ENCODE results near the gene OGT.

The OGT gene

GRCh38 chrX:71532753-71533425, at the start of gene OGT (continued):
- peak; percentile 87 for TF ChIP-seq ZNF629 (tag by site-specific recombination; IDR thresholded peaks at IDR 0.05)
- TF ChIP-seq ZNF132 (tag by site-specific recombination; IDR thresholded peaks at IDR 0.05; ENCODE audit: borderline replicate concordance): no peak
- no peak for TF ChIP-seq ZNF658 (tag by site-specific recombination; IDR thresholded peaks at IDR 0.05)
- TF ChIP-seq REPIN1 (tag by site-specific recombination; IDR thresholded peaks at IDR 0.05; ENCODE audit: low read depth): 0 out of 2 replicates have a peak, but pooled peaks have one; percentile 19
- peak; percentile 58; the same call in 1 of the 2 replicates for TF ChIP-seq FEZF1 (tag by site-specific recombination; IDR thresholded peaks at IDR 0.05)
- TF ChIP-seq ZNF157 (tag by site-specific recombination; IDR thresholded peaks at IDR 0.05): no peak
- no peak for TF ChIP-seq ZNF677 (tag by site-specific recombination; IDR thresholded peaks at IDR 0.05)
- TF ChIP-seq ZNF221 (tag by site-specific recombination; IDR thresholded peaks at IDR 0.05; ENCODE audit: borderline replicate concordance): no peak
- peak; percentile 73; the same call in 1 of the 2 replicates for TF ChIP-seq OVOL3 (tag by site-specific recombination; IDR thresholded peaks at IDR 0.05)
- no peak for TF ChIP-seq ZNF701 (tag by site-specific recombination; IDR thresholded peaks at IDR 0.05)
- 0 out of 2 replicates have a peak, but pooled peaks have one; percentile 12 for TF ChIP-seq ZNF121 (tag by site-specific recombination; IDR thresholded peaks at IDR 0.05)
- peak; percentile 57 for TF ChIP-seq ZBTB26 (tag by site-specific recombination; optimal IDR thresholded peaks at IDR 0.05)
- no peak for TF ChIP-seq ZNF148 (tag by site-specific recombination; IDR thresholded peaks at IDR 0.05; ENCODE audit: borderline replicate concordance)
- TF ChIP-seq ZNF335 (tag by site-specific recombination; conservative IDR thresholded peaks at IDR 0.05): peak; percentile 56
- TF ChIP-seq ZNF112 (tag by site-specific recombination; IDR thresholded peaks at IDR 0.05): no peak
- no peak for TF ChIP-seq ZIC2 (tag by site-specific recombination; IDR thresholded peaks at IDR 0.05)
- 0 out of 2 replicates have a peak, but pooled peaks have one; percentile 39 for TF ChIP-seq ZNF513 (tag by site-specific recombination; IDR thresholded peaks at IDR 0.05)
- no peak for TF ChIP-seq ZFP41 (tag by site-specific recombination; IDR thresholded peaks at IDR 0.05; ENCODE audit: borderline replicate concordance)
- peak; percentile 88 for TF ChIP-seq ZNF580 (tag by site-specific recombination; IDR thresholded peaks at IDR 0.05)
- peak; percentile 33; the same call in 1 of the 2 replicates for TF ChIP-seq ZNF518A (tag by site-specific recombination; conservative IDR thresholded peaks at IDR 0.05; ENCODE audit: low read depth)
- peak; percentile 90 for TF ChIP-seq ZSCAN23 (tag by site-specific recombination; IDR thresholded peaks at IDR 0.05)
- no peak for TF ChIP-seq ZNF423 (tag by site-specific recombination; IDR thresholded peaks at IDR 0.05)
- no peak for TF ChIP-seq ATF2 (tag by site-specific recombination; IDR thresholded peaks at IDR 0.05; ENCODE audit: low read depth)
- TF ChIP-seq ZSCAN4 (tag by site-specific recombination; IDR thresholded peaks at IDR 0.05): no peak
- peak; percentile 86 for TF ChIP-seq YY2 (tag by site-specific recombination; IDR thresholded peaks at IDR 0.05)
- TF ChIP-seq ZNF248 (tag by site-specific recombination; IDR thresholded peaks at IDR 0.05): no peak

All from HEK293 (cell line).